Activated naive CD8-positive, alpha-beta T cell (primary cell): ENCODE measurements around the gene TNKS1BP1.
"Not testable (repeated sequence)": the region's sequence is repeated elsewhere in the genome, so short reads cannot be mapped to it uniquely, and the experiment has no call there.

Experiments
- H3K27ac Mint-ChIP-seq: one replicate; pipeline ENCODE4 v1.8.0; 2021; ENCODE audit warnings: mixed read lengths
- H3K27me3 Mint-ChIP-seq: one replicate; pipeline ENCODE4 v1.8.0; 2021; ENCODE audit warnings: mixed read lengths
- H3K36me3 Mint-ChIP-seq: one replicate; pipeline ENCODE4 v1.8.0; 2021; ENCODE audit warnings: mixed read lengths
- H3K4me1 Mint-ChIP-seq: one replicate; pipeline ENCODE4 v1.8.0; 2021; ENCODE audit warnings: low read depth, mixed read lengths
- H3K4me3 Mint-ChIP-seq: one replicate; pipeline ENCODE4 v1.8.0; 2021; ENCODE audit warnings: mild to moderate bottlenecking, mixed read lengths
- H3K9me3 Mint-ChIP-seq: one replicate; pipeline ENCODE4 v1.8.0; 2021; ENCODE audit warnings: low read depth, mixed read lengths

Gene TNKS1BP1

GRCh38 chr11:57343825-57344224 lies 19.1 kb upstream of the TNKS1BP1 start:
- H3K9me3 Mint-ChIP-seq, result no peaks in the 10 kb centered on the region
- H3K27ac Mint-ChIP-seq, result no peak overlapping the region
- H3K27me3 Mint-ChIP-seq, result peaks cover 2% of the 10 kb centered on the region
- H3K36me3 Mint-ChIP-seq, result no peaks in the 10 kb centered on the region
- no peaks in the 10 kb centered on the region for H3K4me1 Mint-ChIP-seq
- no peak overlapping the region for H3K4me3 Mint-ChIP-seq

GRCh38 chr11:57342702-57343101 lies 17.9 kb upstream of the TNKS1BP1 start:
- H3K36me3 Mint-ChIP-seq, result no peaks in the 10 kb centered on the region
- no peak overlapping the region for H3K27ac Mint-ChIP-seq
- H3K4me3 Mint-ChIP-seq, result no peak overlapping the region
- H3K9me3 Mint-ChIP-seq, result no peaks in the 10 kb centered on the region
- H3K4me1 Mint-ChIP-seq, result no peaks in the 10 kb centered on the region
- peaks cover 2% of the 10 kb centered on the region for H3K27me3 Mint-ChIP-seq

GRCh38 chr11:57341250-57341808 lies 16.6 kb upstream of the TNKS1BP1 start:
- Mint-ChIP-seq H3K4me1 (peaks cover 5% of the 10 kb centered on the region), H3K9me3 (no peaks in the 10 kb centered on the region), H3K27ac (no peak overlapping the region), H3K27me3 (peaks cover 2% of the 10 kb centered on the region), H3K4me3 (no peak overlapping the region), H3K36me3 (no peaks in the 10 kb centered on the region)

- Mint-ChIP-seq H3K27me3 (peaks cover 2% of the 10 kb centered on the region), H3K9me3 (no peaks in the 10 kb centered on the region), H3K36me3 (no peaks in the 10 kb centered on the region), H3K27ac (no peak overlapping the region), H3K4me1 (peaks cover 12% of the 10 kb centered on the region), H3K4me3 (no peak overlapping the region)
These were observed 15.4 kb upstream of the TNKS1BP1 start for GRCh38 chr11:57340039-57340615.

- no peak overlapping the region for H3K4me3 Mint-ChIP-seq
These were observed 14.6 kb upstream of the TNKS1BP1 start for GRCh38 chr11:57339328-57339727.

GRCh38 chr11:57338142-57338541 lies 13.4 kb upstream of the TNKS1BP1 start, which contains the start of gene P2RX3:
TSS of gene P2RX3 (plus strand) at chr11:57338352. CDS start at chr11:57338551, 199 bp downstream.
- Mint-ChIP-seq H3K4me1 (peaks cover 30% of the 10 kb centered on the region), H3K9me3 (no peaks in the 10 kb centered on the region), H3K27ac (peak within 1 kb of the TSS; percentile 68), H3K27me3 (peaks cover 2% of the 10 kb centered on the region), H3K36me3 (peaks cover 2% of the 10 kb centered on the region), H3K4me3 (no peak within 1 kb of the TSS)

More at GRCh38 chr11:57339328-57339727, 14.6 kb upstream of the TNKS1BP1 start:
- Mint-ChIP-seq H3K4me1 (peaks cover 19% of the 10 kb centered on the region), H3K27me3 (peaks cover 2% of the 10 kb centered on the region), H3K36me3 (peaks cover 2% of the 10 kb centered on the region), H3K27ac (no peak overlapping the region), H3K9me3 (no peaks in the 10 kb centered on the region)

- Mint-ChIP-seq H3K4me1 (peaks cover 31% of the 10 kb centered on the region), H3K27ac (peak overlapping the region; percentile 99), H3K4me3 (peak overlapping the region; percentile 99)
- not testable (repeated sequence) for H3K9me3 Mint-ChIP-seq, H3K27me3 Mint-ChIP-seq, H3K36me3 Mint-ChIP-seq
These were observed 12.1 kb upstream of the TNKS1BP1 start for GRCh38 chr11:57336856-57337255.

GRCh38 chr11:57336111-57336666 lies 11.4 kb upstream of the TNKS1BP1 start:
- H3K27me3 Mint-ChIP-seq, result peaks cover 2% of the 10 kb centered on the region
- H3K36me3 Mint-ChIP-seq, result peaks cover 7% of the 10 kb centered on the region
- peak overlapping the region; percentile 99 for H3K4me3 Mint-ChIP-seq
- H3K27ac Mint-ChIP-seq, result peak overlapping the region; percentile 99
- peaks cover 31% of the 10 kb centered on the region for H3K4me1 Mint-ChIP-seq
- no peaks in the 10 kb centered on the region for H3K9me3 Mint-ChIP-seq

GRCh38 chr11:57335343-57336110 lies 10.8 kb upstream of the TNKS1BP1 start, which contains the start of gene SSRP1:
TSS of gene SSRP1 (minus strand) at chr11:57335892. CDS start at chr11:57335121, 771 bp downstream.
- no peaks in the 10 kb centered on the region for H3K27me3 Mint-ChIP-seq
- H3K4me1 Mint-ChIP-seq, result peaks cover 37% of the 10 kb centered on the region
- H3K36me3 Mint-ChIP-seq, result peaks cover 12% of the 10 kb centered on the region
- H3K4me3 Mint-ChIP-seq, result peak within 1 kb of the TSS; percentile 99
- peak within 1 kb of the TSS; percentile 99 for H3K27ac Mint-ChIP-seq
- H3K9me3 Mint-ChIP-seq, result no peaks in the 10 kb centered on the region

- Mint-ChIP-seq H3K4me3 (peak overlapping the region; percentile 99), H3K27ac (peak overlapping the region; percentile 96), H3K9me3 (no peaks in the 10 kb centered on the region), H3K36me3 (peaks cover 15% of the 10 kb centered on the region), H3K4me1 (peaks cover 42% of the 10 kb centered on the region), H3K27me3 (no peaks in the 10 kb centered on the region)
These were observed 10.2 kb upstream of the TNKS1BP1 start for GRCh38 chr11:57335023-57335342.

GRCh38 chr11:57332694-57333440 lies 8.1 kb upstream of the TNKS1BP1 start:
- no peaks in the 10 kb centered on the region for H3K9me3 Mint-ChIP-seq
- no peaks in the 10 kb centered on the region for H3K27me3 Mint-ChIP-seq
- no peak overlapping the region for H3K4me3 Mint-ChIP-seq
- H3K36me3 Mint-ChIP-seq, result peaks cover 23% of the 10 kb centered on the region
- peaks cover 48% of the 10 kb centered on the region for H3K4me1 Mint-ChIP-seq
- no peak overlapping the region for H3K27ac Mint-ChIP-seq

- no peak overlapping the region for H3K27ac Mint-ChIP-seq
- H3K4me3 Mint-ChIP-seq, result no peak overlapping the region
- H3K9me3 Mint-ChIP-seq, result no peaks in the 10 kb centered on the region
- peaks cover 54% of the 10 kb centered on the region for H3K4me1 Mint-ChIP-seq
- no peaks in the 10 kb centered on the region for H3K27me3 Mint-ChIP-seq
- peaks cover 32% of the 10 kb centered on the region for H3K36me3 Mint-ChIP-seq
These were observed 7.0 kb upstream of the TNKS1BP1 start for GRCh38 chr11:57331720-57332119.

- peaks cover 39% of the 10 kb centered on the region for H3K36me3 Mint-ChIP-seq
- no peaks in the 10 kb centered on the region for H3K9me3 Mint-ChIP-seq
- H3K27me3 Mint-ChIP-seq, result no peaks in the 10 kb centered on the region
- peaks cover 60% of the 10 kb centered on the region for H3K4me1 Mint-ChIP-seq
- peak overlapping the region; percentile 82 for H3K27ac Mint-ChIP-seq
- H3K4me3 Mint-ChIP-seq, result no peak overlapping the region
These were observed 5.3 kb upstream of the TNKS1BP1 start for GRCh38 chr11:57330029-57330428.

- H3K4me3 Mint-ChIP-seq, result peak overlapping the region; percentile 17
- H3K9me3 Mint-ChIP-seq, result no peaks in the 10 kb centered on the region
- H3K4me1 Mint-ChIP-seq, result peaks cover 52% of the 10 kb centered on the region
- no peaks in the 10 kb centered on the region for H3K27me3 Mint-ChIP-seq
- H3K36me3 Mint-ChIP-seq, result peaks cover 37% of the 10 kb centered on the region
- H3K27ac Mint-ChIP-seq, result no peak overlapping the region
These were observed 3.0 kb upstream of the TNKS1BP1 start for GRCh38 chr11:57327721-57328120.

GRCh38 chr11:57325735-57326048 lies 940 bp upstream of the TNKS1BP1 start:
- Mint-ChIP-seq H3K4me3 (peak overlapping the region; percentile 91), H3K4me1 (peaks cover 64% of the 10 kb centered on the region), H3K27me3 (no peaks in the 10 kb centered on the region), H3K36me3 (peaks cover 28% of the 10 kb centered on the region), H3K27ac (peak overlapping the region; percentile 96), H3K9me3 (no peaks in the 10 kb centered on the region)
